ENCODE results near the gene ZNF454. TPM values are rescaled to one million over a fixed set of nuclear protein-coding genes. Genes with fewer than 3 reads are reported as not detected.

ZNF454 gene
- total RNA-seq, 1 experiment from 2014 or later, result 4.3 TPM

DNA sequence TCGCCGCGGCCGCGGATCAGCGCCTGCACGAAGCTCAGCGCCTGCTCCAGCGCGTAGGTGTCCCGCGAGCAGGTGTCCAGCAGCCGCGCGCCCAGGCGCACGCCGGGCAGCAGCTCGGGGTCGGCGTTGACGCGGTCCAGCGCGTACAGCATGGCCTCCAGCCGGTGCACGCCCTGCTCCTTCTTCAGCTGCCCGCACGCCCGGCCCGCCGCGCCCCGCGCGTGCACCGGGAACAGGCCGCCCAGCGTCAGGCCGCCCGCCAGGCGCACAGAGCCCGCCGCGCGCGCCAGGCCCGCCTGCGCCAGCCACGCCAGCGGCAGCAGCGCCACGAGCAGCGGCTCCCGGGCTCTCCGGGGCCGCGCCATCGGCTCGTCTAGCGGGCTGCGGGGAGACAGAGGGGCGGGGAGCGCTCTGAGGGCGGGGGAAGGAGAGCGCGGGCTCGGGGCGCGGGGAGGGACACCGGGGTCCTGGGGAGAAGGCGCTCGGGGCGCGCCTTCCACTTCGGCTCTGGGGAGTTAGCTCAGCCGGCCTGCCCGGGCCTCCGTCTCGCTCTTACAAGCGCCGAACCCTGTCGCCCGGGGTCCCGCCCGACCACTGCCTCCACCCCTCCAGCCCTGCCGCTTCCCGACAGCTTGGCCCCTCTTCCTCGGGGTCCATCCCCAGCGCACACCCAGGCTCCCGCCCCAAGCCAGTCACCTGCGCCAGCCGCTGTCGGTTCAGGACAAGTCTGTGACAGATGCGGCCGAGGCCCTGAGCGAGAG lies 53.8 kb downstream of the ZNF454 start, which contains the start of gene GRM6 (continued):
- TF ChIP-seq STAT6 (CRISPR knock-in tag; conservative IDR thresholded peaks at IDR 0.05; ENCODE audit: low read depth), result no peak
- no peak for TF ChIP-seq ERG (CRISPR knock-in tag; IDR thresholded peaks at IDR 0.05)
- TF ChIP-seq NFE2L1 (CRISPR knock-in tag; IDR thresholded peaks at IDR 0.05), result peak; percentile 64; the same call in 1 of the 2 replicates
- no peak for TF ChIP-seq MXD4 (CRISPR knock-in tag; IDR thresholded peaks at IDR 0.05; ENCODE audit: borderline replicate concordance)
- TF ChIP-seq, protein P1, sequence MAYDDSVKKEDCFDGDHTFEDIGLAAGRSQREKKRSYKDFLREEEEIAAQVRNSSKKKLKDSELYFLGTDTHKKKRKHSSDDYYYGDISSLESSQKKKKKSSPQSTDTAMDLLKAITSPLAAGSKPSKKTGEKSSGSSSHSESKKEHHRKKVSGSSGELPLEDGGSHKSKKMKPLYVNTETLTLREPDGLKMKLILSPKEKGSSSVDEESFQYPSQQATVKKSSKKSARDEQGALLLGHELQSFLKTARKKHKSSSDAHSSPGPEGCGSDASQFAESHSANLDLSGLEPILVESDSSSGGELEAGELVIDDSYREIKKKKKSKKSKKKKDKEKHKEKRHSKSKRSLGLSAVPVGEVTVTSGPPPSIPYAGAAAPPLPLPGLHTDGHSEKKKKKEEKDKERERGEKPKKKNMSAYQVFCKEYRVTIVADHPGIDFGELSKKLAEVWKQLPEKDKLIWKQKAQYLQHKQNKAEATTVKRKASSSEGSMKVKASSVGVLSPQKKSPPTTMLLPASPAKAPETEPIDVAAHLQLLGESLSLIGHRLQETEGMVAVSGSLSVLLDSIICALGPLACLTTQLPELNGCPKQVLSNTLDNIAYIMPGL (CRISPR knock-in tag; IDR thresholded peaks at IDR 0.05), result no peak
- peak; percentile 84; the same call in 1 of the 2 replicates for TF ChIP-seq TCF7 (CRISPR knock-in tag; IDR thresholded peaks at IDR 0.05; ENCODE audit: low read depth)
- TF ChIP-seq ATF1 (CRISPR knock-in tag; IDR thresholded peaks at IDR 0.05), result no peak; the same call in 1 of the 2 replicates
- TF ChIP-seq FOXP1 (CRISPR knock-in tag; IDR thresholded peaks at IDR 0.05; ENCODE audit: borderline replicate concordance), result peak; percentile 99
- peak; percentile 47 for TF ChIP-seq NFYB (CRISPR knock-in tag; conservative IDR thresholded peaks at IDR 0.05; ENCODE audit: low read depth)
- TF ChIP-seq SMAD4 (CRISPR knock-in tag; IDR thresholded peaks at IDR 0.05), result peak; percentile 76; the same call in 1 of the 2 replicates
- 0 out of 2 replicates have a peak, but pooled peaks have one; percentile 55 for TF ChIP-seq ZBTB21 (CRISPR knock-in tag; IDR thresholded peaks at IDR 0.05; ENCODE audit: borderline replicate concordance)
- TF ChIP-seq E2F1 (CRISPR knock-in tag; IDR thresholded peaks at IDR 0.05), result peak; percentile 76; the same call in 1 of the 2 replicates
- TF ChIP-seq, protein P2, sequence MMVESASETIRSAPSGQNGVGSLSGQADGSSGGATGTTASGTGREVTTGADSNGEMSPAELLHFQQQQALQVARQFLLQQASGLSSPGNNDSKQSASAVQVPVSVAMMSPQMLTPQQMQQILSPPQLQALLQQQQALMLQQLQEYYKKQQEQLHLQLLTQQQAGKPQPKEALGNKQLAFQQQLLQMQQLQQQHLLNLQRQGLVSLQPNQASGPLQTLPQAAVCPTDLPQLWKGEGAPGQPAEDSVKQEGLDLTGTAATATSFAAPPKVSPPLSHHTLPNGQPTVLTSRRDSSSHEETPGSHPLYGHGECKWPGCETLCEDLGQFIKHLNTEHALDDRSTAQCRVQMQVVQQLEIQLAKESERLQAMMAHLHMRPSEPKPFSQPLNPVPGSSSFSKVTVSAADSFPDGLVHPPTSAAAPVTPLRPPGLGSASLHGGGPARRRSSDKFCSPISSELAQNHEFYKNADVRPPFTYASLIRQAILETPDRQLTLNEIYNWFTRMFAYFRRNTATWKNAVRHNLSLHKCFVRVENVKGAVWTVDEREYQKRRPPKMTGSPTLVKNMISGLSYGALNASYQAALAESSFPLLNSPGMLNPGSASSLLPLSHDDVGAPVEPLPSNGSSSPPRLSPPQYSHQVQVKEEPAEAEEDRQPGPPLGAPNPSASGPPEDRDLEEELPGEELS (CRISPR knock-in tag; IDR thresholded peaks at IDR 0.05), result peak; percentile 97; the same call in 1 of the 2 replicates
- no peak for TF ChIP-seq NR1H2 (CRISPR knock-in tag; IDR thresholded peaks at IDR 0.05)
- peak; percentile 95 for TF ChIP-seq TP53 (CRISPR knock-in tag; IDR thresholded peaks at IDR 0.05)
- TF ChIP-seq NR2C2 (CRISPR knock-in tag; IDR thresholded peaks at IDR 0.05), result peak; percentile 71
- TF ChIP-seq, protein P3, sequence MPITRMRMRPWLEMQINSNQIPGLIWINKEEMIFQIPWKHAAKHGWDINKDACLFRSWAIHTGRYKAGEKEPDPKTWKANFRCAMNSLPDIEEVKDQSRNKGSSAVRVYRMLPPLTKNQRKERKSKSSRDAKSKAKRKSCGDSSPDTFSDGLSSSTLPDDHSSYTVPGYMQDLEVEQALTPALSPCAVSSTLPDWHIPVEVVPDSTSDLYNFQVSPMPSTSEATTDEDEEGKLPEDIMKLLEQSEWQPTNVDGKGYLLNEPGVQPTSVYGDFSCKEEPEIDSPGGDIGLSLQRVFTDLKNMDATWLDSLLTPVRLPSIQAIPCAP (CRISPR knock-in tag; IDR thresholded peaks at IDR 0.05), result peak; percentile 88
